Activated CD4-positive, alpha-beta T cell treated with anti-CD3 and anti-CD28 coated beads, Interleukin-2, amount 10 ng/mL, durations not matched to agents 24 days and 14 days (primary cell): ENCODE measurements around the gene HOXD3. TPM values are rescaled to one million over a fixed set of nuclear protein-coding genes. Genes with fewer than 3 reads are reported as not detected.

Experiments
- DNase-seq: peaks from one replicate; pipeline ENCODE4 v3.0.0; 2022
- H3K27ac Mint-ChIP-seq: one replicate; pipeline ENCODE4 v1.8.0; 2022; ENCODE audit warnings: mild to moderate bottlenecking, mixed read lengths
- H3K27me3 Mint-ChIP-seq: one replicate; pipeline ENCODE4 v1.8.0; 2022; ENCODE audit warnings: mixed read lengths
- H3K36me3 Mint-ChIP-seq: one replicate; pipeline ENCODE4 v1.8.0; 2022; ENCODE audit warnings: low read depth, mild to moderate bottlenecking, mixed read lengths
- H3K4me1 Mint-ChIP-seq: one replicate; pipeline ENCODE4 v1.8.0; 2021; ENCODE audit warnings: mixed read lengths
- H3K4me3 Mint-ChIP-seq: one replicate; pipeline ENCODE4 v1.8.0; 2022; ENCODE audit warnings: mild to moderate bottlenecking, moderate library complexity, mixed read lengths
- H3K9me3 Mint-ChIP-seq: one replicate; pipeline ENCODE4 v1.8.0; 2021; ENCODE audit warnings: mixed read lengths
- intact Hi-C: fragments of 100-400 bp; cut with micrococcal nuclease; formaldehyde crosslinking; loops from one replicate; pipeline ENCODE4 v1.15.1; 2023
- total RNA-seq: library from RNA; stranded (reverse); gene quantifications from 2 replicates; pipeline ENCODE4 v1.2.3, GENCODE V29; 2022

The HOXD3 gene
- total RNA-seq: not detected in 2 replicates

GRCh38 chr2:176156807-176157498 is at the start of gene HOXD3:
HOXD3 (plus strand) TSS chr2:176157307; CDS start chr2:176169115, 11,808 bp downstream.
- Mint-ChIP-seq H3K4me3 (no peak within 1 kb of the TSS), H3K27me3 (peaks cover 79% of the 10 kb centered on the region), H3K27ac (peak within 1 kb of the TSS; percentile 72), H3K9me3 (peaks cover 7% of the 10 kb centered on the region), H3K36me3 (no peaks in the 10 kb centered on the region), H3K4me1 (peaks cover 2% of the 10 kb centered on the region)
- intact Hi-C loops: loop anchor here (2.0 kb wide), 1 partner anchor 18 kb away; no protein-coding TSS in a partner anchor
- DNase-seq: no peak

GRCh38 chr2:176107731-176108181 is 49.4 kb upstream of the HOXD3 start:
- intact Hi-C loops: no loop called here
- peaks cover 8% of the 10 kb centered on the region for H3K36me3 Mint-ChIP-seq
- no peak overlapping the region for H3K27ac Mint-ChIP-seq
- peaks cover 8% of the 10 kb centered on the region for H3K4me1 Mint-ChIP-seq
- peaks cover 9% of the 10 kb centered on the region for H3K9me3 Mint-ChIP-seq
- DNase-seq: no peak
- no peak overlapping the region for H3K4me3 Mint-ChIP-seq
- H3K27me3 Mint-ChIP-seq: peaks cover 81% of the 10 kb centered on the region

GRCh38 chr2:176109192-176109901 is 47.8 kb upstream of the HOXD3 start:
- Mint-ChIP-seq H3K9me3 (peaks cover 9% of the 10 kb centered on the region), H3K4me3 (no peak overlapping the region), H3K27me3 (peaks cover 84% of the 10 kb centered on the region), H3K36me3 (peaks cover 8% of the 10 kb centered on the region), H3K27ac (peak overlapping the region; percentile 75), H3K4me1 (peaks cover 8% of the 10 kb centered on the region)
- no peak for DNase-seq
- intact Hi-C loops: no loop called here

GRCh38 chr2:176109946-176110345 is 47.2 kb upstream of the HOXD3 start:
- intact Hi-C loops: loop anchor here (2.0 kb wide), 3 partner anchors 19 to 49 kb away; partner anchors contain the start of genes EVX2 and HOXD8
- peaks cover 9% of the 10 kb centered on the region for H3K9me3 Mint-ChIP-seq
- H3K4me1 Mint-ChIP-seq: peaks cover 8% of the 10 kb centered on the region
- H3K27me3 Mint-ChIP-seq: peaks cover 80% of the 10 kb centered on the region
- H3K36me3 Mint-ChIP-seq: peaks cover 7% of the 10 kb centered on the region
- H3K27ac Mint-ChIP-seq: no peak overlapping the region
- no peak overlapping the region for H3K4me3 Mint-ChIP-seq
- DNase-seq: no peak

- peaks cover 77% of the 10 kb centered on the region for H3K27me3 Mint-ChIP-seq
- H3K27ac Mint-ChIP-seq: peak overlapping the region; percentile 12
- peaks cover 9% of the 10 kb centered on the region for H3K9me3 Mint-ChIP-seq
- peaks cover 8% of the 10 kb centered on the region for H3K4me1 Mint-ChIP-seq
- no peak overlapping the region for H3K4me3 Mint-ChIP-seq
- H3K36me3 Mint-ChIP-seq: peaks cover 4% of the 10 kb centered on the region
- DNase-seq: no peak
- intact Hi-C loops: loop anchor here (2.0 kb wide), 3 partner anchors 18 to 48 kb away; partner anchors contain the start of genes EVX2 and HOXD8
Measured at GRCh38 chr2:176110415-176111308, 46.4 kb upstream of the HOXD3 start.

GRCh38 chr2:176111309-176111663 is 45.8 kb upstream of the HOXD3 start:
- Mint-ChIP-seq H3K36me3 (peaks cover 1% of the 10 kb centered on the region), H3K27ac (peak overlapping the region; percentile 12), H3K27me3 (peaks cover 76% of the 10 kb centered on the region), H3K9me3 (peaks cover 6% of the 10 kb centered on the region), H3K4me3 (no peak overlapping the region), H3K4me1 (peaks cover 5% of the 10 kb centered on the region)
- DNase-seq: no peak
- intact Hi-C loops: loop anchor here (2.0 kb wide), 3 partner anchors 18 to 48 kb away; partner anchors contain the start of genes EVX2 and HOXD8

GRCh38 chr2:176111846-176112374 is 45.2 kb upstream of the HOXD3 start:
- intact Hi-C loops: loop anchor here (2.0 kb wide), 3 partner anchors 17 to 47 kb away; partner anchors contain the start of genes EVX2 and HOXD8
- peak overlapping the region; percentile 56 for H3K27ac Mint-ChIP-seq

GRCh38 chr2:176112375-176113302 is 44.5 kb upstream of the HOXD3 start:
- H3K27ac Mint-ChIP-seq: peak overlapping the region; percentile 73
- intact Hi-C loops: no loop called here
- peaks cover 3% of the 10 kb centered on the region for H3K4me1 Mint-ChIP-seq
- no peaks in the 10 kb centered on the region for H3K36me3 Mint-ChIP-seq
- H3K9me3 Mint-ChIP-seq: peaks cover 8% of the 10 kb centered on the region
- DNase-seq: no peak
- H3K27me3 Mint-ChIP-seq: peaks cover 82% of the 10 kb centered on the region
- no peak overlapping the region for H3K4me3 Mint-ChIP-seq

More at GRCh38 chr2:176111846-176112374, 45.2 kb upstream of the HOXD3 start:
- Mint-ChIP-seq H3K27me3 (peaks cover 79% of the 10 kb centered on the region), H3K4me3 (no peak overlapping the region), H3K9me3 (peaks cover 6% of the 10 kb centered on the region), H3K36me3 (no peaks in the 10 kb centered on the region), H3K4me1 (peaks cover 3% of the 10 kb centered on the region)
- no peak for DNase-seq

- intact Hi-C loops: no loop called here
- Mint-ChIP-seq H3K9me3 (peaks cover 10% of the 10 kb centered on the region), H3K4me1 (peaks cover 7% of the 10 kb centered on the region), H3K36me3 (peaks cover 3% of the 10 kb centered on the region), H3K27me3 (peaks cover 86% of the 10 kb centered on the region), H3K4me3 (no peak overlapping the region), H3K27ac (no peak overlapping the region)
- no peak for DNase-seq
Measured at GRCh38 chr2:176114120-176114929, 42.8 kb upstream of the HOXD3 start.

GRCh38 chr2:176114930-176115625 is 42.0 kb upstream of the HOXD3 start:
- H3K4me1 Mint-ChIP-seq: peaks cover 7% of the 10 kb centered on the region
- no peak overlapping the region for H3K27ac Mint-ChIP-seq
- DNase-seq: no peak
- H3K4me3 Mint-ChIP-seq: no peak overlapping the region
- peaks cover 7% of the 10 kb centered on the region for H3K9me3 Mint-ChIP-seq
- peaks cover 3% of the 10 kb centered on the region for H3K36me3 Mint-ChIP-seq
- intact Hi-C loops: no loop called here
- peaks cover 86% of the 10 kb centered on the region for H3K27me3 Mint-ChIP-seq
